ENCODE data around the gene C1QC. TPM values are rescaled to one million over a fixed set of nuclear protein-coding genes. Genes with fewer than 3 reads are reported as not detected.

The C1QC gene
- total and polyA plus RNA-seq, 2 of the 8 experiments (the other 6 are each of a cell fraction or from before 2014, with no cell fraction given): not detected

- TF ChIP-seq CHD7 (IDR thresholded peaks at IDR 0.05; ENCODE audit: insufficient replicate concordance, low read length) (no peak), CBX8 (IDR thresholded peaks at IDR 0.05; ENCODE audit: borderline replicate concordance, low read depth, low read length) (no peak)
These were observed 46.0 kb upstream of the C1QC start (continued) for GRCh38 chr1:22597301-22597965.

All from H1 (cell line).